DMS 273 (cell line): ENCODE data around the gene PRRC2A.

ENCODE experiments used
- DNase-seq: peaks from one replicate; lab custom pipeline; 2025; ENCODE audit not compliant: unreplicated experiment; lab: John Stamatoyannopoulos, UW

Gene PRRC2A

GRCh38 chr6:31664790-31665500 lies 44.4 kb downstream of the PRRC2A start, which contains the start of gene GPANK1:
Gene GPANK1 (minus strand): TSS chr6:31664997. CDS start chr6:31664478, 519 bp downstream.
- peak; percentile 98 for DNase-seq

GRCh38 chr6:31665501-31666336 lies 45.2 kb downstream of the PRRC2A start, which contains the start of gene CSNK2B:
Gene CSNK2B (plus strand): TSS chr6:31666080. CDS start chr6:31666832, 752 bp downstream.
- DNase-seq = peak; percentile 99

GRCh38 chr6:31666337-31666965 lies 45.9 kb downstream of the PRRC2A start:
- no peak for DNase-seq

GRCh38 chr6:31669676-31670075 lies 49.2 kb downstream of the PRRC2A start, which contains the start of gene LY6G5B:
Gene LY6G5B (plus strand): TSS chr6:31669976. CDS start chr6:31670951, 975 bp downstream.
- no peak for DNase-seq

GRCh38 chr6:31676322-31676903 lies 55.9 kb downstream of the PRRC2A start:
- no peak for DNase-seq

- no peak for DNase-seq
Measured at GRCh38 chr6:31676904-31677303, 56.4 kb downstream of the PRRC2A start.

- no peak for DNase-seq
Measured at GRCh38 chr6:31677955-31678354, 57.4 kb downstream of the PRRC2A start.

- DNase-seq = peak; percentile 87
Measured at GRCh38 chr6:31680226-31681134, 60.0 kb downstream of the PRRC2A start, which contains the start of gene LY6G5C. Gene LY6G5C (minus strand): TSS chr6:31681067. CDS start chr6:31680373, 694 bp downstream.

GRCh38 chr6:31681135-31681671 lies 60.7 kb downstream of the PRRC2A start:
- peak; percentile 76 for DNase-seq

GRCh38 chr6:31683591-31683990 lies 63.1 kb downstream of the PRRC2A start:
- no peak for DNase-seq

- no peak for DNase-seq
Measured at GRCh38 chr6:31686483-31686882, 66.0 kb downstream of the PRRC2A start.

GRCh38 chr6:31687321-31687720 lies 66.8 kb downstream of the PRRC2A start:
- DNase-seq = peak; percentile 30
